ENCODE results near the gene POLR2I. TPM values are rescaled to one million over a fixed set of nuclear protein-coding genes. Genes with fewer than 3 reads are reported as not detected.

Gene POLR2I
- total RNA-seq, 1 experiment from 2014 or later = 174 TPM

GRCh38 chr19:36090910-36091695, 23.6 kb downstream of the POLR2I start:
- Histone ChIP-seq H3K4me3 (ENCODE audit: low read depth in 2 of 2, low read length in 2 of 2) (no peak overlapping the region), H3K27me3 (ENCODE audit: control insufficient read depth, insufficient read depth, low read length) (no peaks in the 10 kb centered on the region), H3K4me1 (ENCODE audit: control insufficient read depth, insufficient read depth, low read length) (no peaks in the 10 kb centered on the region), H3K9me3 (ENCODE audit: control insufficient read depth, insufficient read depth, low read depth, low read length) (no peaks in the 10 kb centered on the region), H3K27ac (ENCODE audit: low read length) (no peak overlapping the region), H3K36me3 (ENCODE audit: control insufficient read depth, insufficient read depth, low read length) (peaks cover 20% of the 10 kb centered on the region)
- TF ChIP-seq TCF7L2 (IDR thresholded peaks at IDR 0.05; ENCODE audit: low read depth, low read length) = no peak
- TF ChIP-seq SIN3A (IDR thresholded peaks at IDR 0.05; ENCODE audit: borderline replicate concordance, insufficient read depth, low read depth, low read length) = no peak
- TF ChIP-seq CTCF (IDR thresholded peaks at IDR 0.05) = no peak
- no peak for TF ChIP-seq POLR2AphosphoS5 (IDR thresholded peaks at IDR 0.05; ENCODE audit: low read depth, low read length)
- TF ChIP-seq REST (IDR thresholded peaks at IDR 0.05; ENCODE audit: insufficient read depth in 1 of 2, low read depth in 2 of 2, low read length in 1 of 2) = no peak
- ChIA-PET POLR2A (no interaction called here), CTCF (no interaction called here)
- BruUV-seq (replicated peaks) = no TSS peak
- in situ Hi-C loops (cut with HindIII; ENCODE audit: low pct_unique_long_range_greater_than_20kb, low sequenced_read_pairs) = no loop called here
- intact Hi-C loops (cut with micrococcal nuclease; ENCODE audit: unreplicated experiment) = no loop called here
- ATAC-seq (peak; percentile 8; the same call in 1 of the 2 replicates), DNase-seq (ENCODE audit: low read depth, low spot score) (no peak)

- H3K27me3 ChIP-seq (ENCODE audit: control insufficient read depth, insufficient read depth, low read length) = no peaks in the 10 kb centered on the region
- in situ Hi-C loops (cut with HindIII; ENCODE audit: low pct_unique_long_range_greater_than_20kb, low sequenced_read_pairs) (no loop called here), intact Hi-C loops (cut with micrococcal nuclease; ENCODE audit: unreplicated experiment) (no loop called here)
- 0 out of 2 replicates have a peak, but pooled peaks have one; percentile 16 for ATAC-seq
- no TSS peak for BruUV-seq (replicated peaks)
- DNase-seq (ENCODE audit: low read depth, low spot score) = no peak
- TF ChIP-seq POLR2AphosphoS5 (IDR thresholded peaks at IDR 0.05; ENCODE audit: low read depth, low read length) (no peak), TCF7L2 (IDR thresholded peaks at IDR 0.05; ENCODE audit: low read depth, low read length) (no peak), SIN3A (IDR thresholded peaks at IDR 0.05; ENCODE audit: borderline replicate concordance, insufficient read depth, low read depth, low read length) (no peak), REST (IDR thresholded peaks at IDR 0.05; ENCODE audit: insufficient read depth in 1 of 2, low read depth in 2 of 2, low read length in 1 of 2) (no peak), CTCF (IDR thresholded peaks at IDR 0.05) (no peak)
- no peaks in the 10 kb centered on the region for H3K9me3 ChIP-seq (ENCODE audit: control insufficient read depth, insufficient read depth, low read depth, low read length)
- peaks cover 12% of the 10 kb centered on the region for H3K36me3 ChIP-seq (ENCODE audit: control insufficient read depth, insufficient read depth, low read length)
- H3K27ac ChIP-seq (ENCODE audit: low read length) = no peak overlapping the region
- H3K4me1 ChIP-seq (ENCODE audit: control insufficient read depth, insufficient read depth, low read length) = no peaks in the 10 kb centered on the region
- ChIA-PET POLR2A (no interaction called here), CTCF (no interaction called here)
- H3K4me3 ChIP-seq (ENCODE audit: low read depth in 2 of 2, low read length in 2 of 2) = no peak overlapping the region
These were observed 24.8 kb downstream of the POLR2I start for GRCh38 chr19:36089847-36090246.
